ENCODE results near the gene STMN3. TPM values are rescaled to one million over a fixed set of nuclear protein-coding genes. Genes with fewer than 3 reads are reported as not detected.
"Not testable (repeated sequence)": the region's sequence is repeated elsewhere in the genome, so short reads cannot be mapped to it uniquely, and the experiment has no call there.

The STMN3 gene
- total RNA-seq, 1 experiment from 2014 or later = 2.6 TPM

- no peak for DNase-seq (ENCODE audit: low spot score)
Observed at GRCh38 chr20:63617092-63617875, 35.9 kb downstream of the STMN3 start.

DNA sequence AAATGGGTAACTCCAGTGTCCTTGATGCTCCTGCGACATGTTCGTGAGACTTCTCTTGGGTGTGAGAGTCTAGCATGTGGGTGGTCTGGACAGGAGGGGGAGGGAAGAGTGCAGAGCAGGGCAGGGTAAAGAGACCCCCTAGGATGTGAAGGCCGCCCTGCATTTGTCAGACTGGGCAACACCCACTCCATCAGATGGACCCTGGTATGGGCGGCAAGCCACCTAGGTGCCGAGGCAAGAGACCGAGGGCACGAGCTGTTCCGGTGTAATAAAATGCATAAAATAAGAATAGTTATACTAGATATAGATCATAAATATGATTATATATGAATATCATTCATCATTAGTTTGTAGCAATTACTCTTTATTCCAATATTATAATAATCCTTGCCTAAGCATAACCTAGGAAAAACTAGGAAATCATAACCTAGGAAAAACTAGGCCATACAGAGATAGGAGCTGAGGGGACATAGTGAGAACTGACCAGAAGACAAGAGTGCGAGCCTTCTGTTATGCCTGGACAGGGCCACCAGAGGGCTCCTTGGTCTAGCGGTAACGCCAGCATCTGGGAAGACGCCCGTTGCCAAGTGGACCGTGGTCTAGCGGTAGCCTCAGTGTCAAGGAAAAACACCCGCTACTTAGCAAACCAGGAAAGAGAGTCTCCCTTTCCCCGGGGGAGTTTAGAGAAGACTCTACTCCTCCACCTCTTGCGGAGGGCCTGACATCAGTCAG is 39.2 kb downstream of the STMN3 start:
- DNase-seq (ENCODE audit: low spot score) = not testable (repeated sequence)

DNA sequence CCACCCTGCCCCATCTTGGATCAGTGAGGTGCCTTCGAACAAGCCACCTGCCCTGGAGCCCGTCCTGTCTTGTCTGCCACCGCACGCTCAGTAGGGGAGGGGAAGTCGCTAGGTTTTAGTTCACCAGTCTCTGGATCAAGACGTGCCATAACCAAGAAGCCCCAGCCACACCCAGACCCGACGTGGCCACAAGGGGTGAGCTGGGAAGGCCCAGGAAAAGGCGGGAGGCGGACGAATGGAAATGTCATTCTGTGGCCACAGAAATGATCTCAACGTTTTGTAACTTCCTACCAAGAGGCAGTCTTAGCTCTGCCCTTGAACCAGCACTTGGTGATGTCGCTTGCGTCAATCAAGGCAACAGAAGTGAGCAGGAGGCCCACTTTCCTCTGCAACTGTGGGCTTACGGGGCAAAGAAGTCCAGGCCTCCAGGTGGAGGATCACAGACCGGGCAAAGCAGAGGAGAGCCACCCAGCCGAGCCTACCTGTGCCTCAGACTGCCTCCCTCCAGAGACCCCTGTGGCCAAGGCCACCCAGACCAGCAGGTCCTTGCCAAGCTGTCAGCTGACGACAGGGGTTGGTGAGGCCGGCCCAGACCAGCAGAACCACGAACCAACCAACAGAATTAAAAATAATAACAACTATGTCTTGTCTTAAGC is 40.8 kb downstream of the STMN3 start:
- peak; percentile 46 for DNase-seq (ENCODE audit: low spot score)

DNA sequence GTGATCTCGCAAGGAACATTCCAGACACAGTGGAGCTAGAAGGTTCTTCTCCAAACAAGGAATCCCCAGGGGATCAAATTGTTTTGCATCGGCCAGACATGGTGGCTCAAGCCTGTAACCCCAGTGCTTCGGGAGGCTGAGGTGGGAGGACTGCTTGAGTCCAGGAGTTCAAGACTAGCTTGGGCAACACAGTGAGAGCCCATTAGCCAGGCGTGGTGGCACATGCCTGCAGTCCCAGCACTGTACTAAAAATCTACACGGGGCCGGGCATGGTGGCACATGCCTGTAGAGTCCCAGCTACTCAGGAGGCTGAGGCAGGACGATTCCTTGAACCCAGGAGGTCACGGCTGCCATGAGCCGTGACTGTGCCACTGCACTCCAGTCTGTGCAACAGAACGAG is 41.6 kb downstream of the STMN3 start:
- DNase-seq (ENCODE audit: low spot score) = no peak

DNA sequence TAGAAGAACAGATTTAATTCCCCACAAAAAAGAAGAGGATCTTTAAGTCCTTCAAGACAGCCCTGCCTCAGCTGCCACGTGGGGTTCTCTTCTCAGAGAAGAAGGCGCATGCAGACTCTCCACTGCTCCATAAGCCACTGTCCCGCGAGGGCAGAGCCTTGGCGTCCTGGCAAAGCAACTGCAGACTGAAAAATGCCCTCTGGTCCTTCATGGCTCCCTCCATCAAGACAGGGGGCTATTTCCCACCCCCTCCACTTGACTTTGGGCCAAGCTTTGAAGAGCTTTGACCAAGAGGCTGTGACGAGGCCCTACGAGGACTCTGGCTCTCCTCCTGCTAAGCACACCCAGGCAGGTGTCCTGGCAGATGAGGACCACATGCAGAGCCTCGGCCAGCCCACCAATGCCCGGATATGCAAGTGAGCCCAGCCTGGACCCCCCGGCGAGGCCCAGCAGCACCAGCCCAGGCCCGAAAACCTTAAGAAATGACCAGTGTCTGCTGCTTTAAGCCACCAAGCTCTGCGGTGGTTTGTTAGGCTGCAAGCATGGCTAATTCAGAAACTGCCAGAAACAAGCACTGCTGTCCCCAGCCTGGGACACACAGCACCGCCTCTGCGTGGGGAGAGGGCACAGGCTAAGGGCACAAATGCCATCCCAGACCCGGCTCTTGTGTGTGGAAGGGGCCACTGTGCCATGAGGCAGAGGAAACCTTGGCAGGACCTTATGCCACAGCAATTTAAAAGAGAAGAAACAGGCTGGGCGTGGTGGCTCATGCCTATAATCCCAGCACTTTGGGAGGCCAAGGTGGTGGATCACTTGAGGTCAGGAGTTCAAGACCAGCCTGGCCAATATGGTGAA is 42.4 kb downstream of the STMN3 start:
- no peak for DNase-seq (ENCODE audit: low spot score)

DNA sequence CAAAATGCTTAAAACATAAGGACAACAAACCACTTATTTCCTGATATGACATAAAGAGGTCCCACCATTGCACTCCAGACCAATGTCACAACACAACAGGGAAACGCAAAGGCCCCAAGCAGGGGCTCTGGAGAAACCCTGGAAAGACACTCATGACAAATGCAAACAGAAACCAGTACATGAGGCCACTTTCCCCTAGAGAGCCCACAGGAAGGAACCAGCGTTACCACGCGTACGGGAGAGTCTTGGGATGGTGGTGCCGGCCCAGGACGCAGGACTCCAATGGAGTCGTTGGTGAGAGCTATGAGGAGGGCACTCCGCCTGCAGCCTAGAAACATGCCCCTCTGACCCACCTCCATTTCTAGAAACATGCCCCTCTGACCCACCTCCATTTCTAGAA is 46.5 kb downstream of the STMN3 start:
- no peak for DNase-seq (ENCODE audit: low spot score)

DNA sequence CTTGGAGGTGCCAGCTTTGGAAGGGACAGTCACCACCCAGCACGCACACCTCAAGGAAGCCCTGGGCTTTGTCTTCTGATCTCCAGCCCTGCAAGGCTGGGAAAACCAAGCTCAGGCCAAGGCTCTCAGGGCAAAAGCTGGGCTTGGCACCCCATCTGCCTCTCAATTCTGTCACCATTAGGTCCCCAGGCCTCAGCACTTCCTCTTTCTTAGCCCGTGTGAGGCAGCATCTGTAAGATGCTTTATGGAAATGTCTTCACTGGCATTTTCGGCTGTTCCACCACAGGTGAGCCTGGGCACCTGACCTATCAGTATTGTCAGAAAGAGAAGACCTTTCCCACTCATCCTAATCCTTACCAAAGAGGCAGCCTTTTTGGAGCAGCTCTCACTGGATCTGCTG is 50.9 kb downstream of the STMN3 start:
- DNase-seq (ENCODE audit: low spot score) = no peak

DNA sequence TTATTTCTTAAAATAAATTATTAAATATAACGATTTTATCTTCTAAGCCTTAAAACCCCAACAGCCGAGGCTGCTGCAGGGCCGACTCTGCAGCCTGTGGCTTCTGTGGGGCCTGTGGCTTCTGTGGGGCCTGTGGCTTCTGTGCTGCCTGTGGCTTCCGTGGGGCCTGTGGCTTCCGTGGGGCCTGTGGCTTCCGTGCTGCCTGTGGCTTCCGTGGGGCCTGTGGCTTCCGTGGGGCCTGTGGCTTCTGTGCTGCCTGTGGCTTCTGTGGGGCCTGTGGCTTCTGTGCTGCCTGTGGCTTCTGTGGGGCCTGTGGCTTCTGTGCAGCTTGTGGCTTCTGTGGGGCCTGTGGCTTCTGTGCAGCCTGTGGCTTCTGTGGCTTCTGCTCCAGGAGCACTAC is 51.5 kb downstream of the STMN3 start:
- DNase-seq (ENCODE audit: low spot score) = not testable (repeated sequence)

- no peak for DNase-seq (ENCODE audit: low spot score)
Observed at GRCh38 chr20:63599396-63600050, 53.7 kb downstream of the STMN3 start.

DNA sequence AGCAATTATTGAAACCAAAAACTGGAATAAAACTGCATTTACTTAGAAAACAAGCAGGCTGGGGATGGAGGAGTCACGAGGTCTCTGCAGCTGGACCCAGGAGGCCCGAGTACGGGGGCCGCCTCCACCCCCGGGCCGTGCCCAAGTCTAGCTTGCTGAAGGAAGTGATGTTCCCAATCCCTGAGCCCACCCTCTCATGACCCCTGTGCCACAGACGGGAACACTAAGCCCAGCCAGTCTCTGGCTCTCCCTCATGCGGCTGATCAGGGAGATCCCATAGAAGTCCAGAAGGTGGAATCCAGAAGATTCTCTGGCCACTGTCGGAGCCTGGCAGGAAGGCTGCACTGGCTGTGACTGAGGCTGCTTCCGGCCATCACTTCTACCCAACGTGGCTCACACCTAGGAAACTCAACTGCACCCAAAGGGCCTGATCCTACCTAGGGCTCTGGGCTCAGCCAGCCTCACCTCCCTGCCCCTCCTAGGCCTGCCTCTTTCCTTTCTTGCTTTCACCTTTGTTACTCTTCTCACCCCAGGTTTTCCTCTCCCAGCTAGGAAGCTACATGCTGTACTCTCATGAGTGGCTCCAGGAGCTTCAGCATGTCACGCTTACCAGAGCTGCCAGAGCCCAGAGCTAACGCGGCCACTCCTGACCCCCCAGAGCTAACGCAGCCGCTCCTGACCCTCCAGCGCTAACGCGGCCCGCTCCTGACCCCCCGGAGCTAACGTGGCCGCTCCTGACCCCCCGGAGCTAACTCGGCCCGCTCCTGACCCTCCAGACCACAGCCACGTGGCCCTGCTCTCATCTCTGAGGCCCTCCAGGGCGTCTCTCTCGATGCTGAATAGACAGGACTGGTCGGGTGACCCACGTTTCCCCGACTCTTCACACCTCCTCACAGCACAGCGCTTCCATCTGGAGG is 54.5 kb downstream of the STMN3 start:
- no peak for DNase-seq (ENCODE audit: low spot score)

DNA sequence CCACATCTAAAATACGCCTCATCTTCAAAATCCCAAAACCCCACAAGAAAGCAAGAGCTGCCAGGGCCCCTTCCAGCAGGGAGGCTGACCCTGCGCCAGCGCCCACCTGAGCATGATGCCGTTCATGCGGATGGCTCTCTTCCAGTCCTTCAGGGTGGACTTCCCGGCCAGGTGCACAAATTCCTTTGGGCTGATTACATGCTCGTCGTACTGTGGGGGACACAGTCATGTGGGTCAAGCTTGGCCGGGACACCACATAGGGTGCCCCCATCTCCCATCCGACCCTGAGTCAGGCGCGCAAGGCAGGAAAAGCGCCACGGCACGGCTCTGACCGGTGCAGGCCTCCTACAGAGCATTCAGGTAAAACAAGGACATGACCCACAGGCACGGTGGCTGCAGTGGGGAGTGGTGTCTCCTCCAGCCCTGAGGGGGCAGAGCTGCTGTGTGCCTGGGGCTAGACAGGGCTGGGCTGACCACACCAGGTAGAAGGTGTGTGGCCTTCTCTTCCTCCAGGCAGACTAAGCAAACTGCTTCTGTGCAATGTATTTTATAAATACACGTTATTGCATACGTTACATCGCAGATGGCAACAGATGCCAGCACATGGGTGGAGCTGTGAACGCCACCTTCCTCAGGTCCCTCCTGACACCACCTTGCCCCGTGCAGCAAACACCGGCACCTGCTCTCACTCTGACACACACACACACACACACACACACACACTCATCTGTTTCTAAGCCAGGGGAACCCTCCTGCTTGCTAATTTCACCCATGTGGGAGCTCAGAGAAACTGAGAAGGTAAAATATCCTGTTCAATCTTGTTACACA is 55.4 kb downstream of the STMN3 start:
- no peak for DNase-seq (ENCODE audit: low spot score)

DNA sequence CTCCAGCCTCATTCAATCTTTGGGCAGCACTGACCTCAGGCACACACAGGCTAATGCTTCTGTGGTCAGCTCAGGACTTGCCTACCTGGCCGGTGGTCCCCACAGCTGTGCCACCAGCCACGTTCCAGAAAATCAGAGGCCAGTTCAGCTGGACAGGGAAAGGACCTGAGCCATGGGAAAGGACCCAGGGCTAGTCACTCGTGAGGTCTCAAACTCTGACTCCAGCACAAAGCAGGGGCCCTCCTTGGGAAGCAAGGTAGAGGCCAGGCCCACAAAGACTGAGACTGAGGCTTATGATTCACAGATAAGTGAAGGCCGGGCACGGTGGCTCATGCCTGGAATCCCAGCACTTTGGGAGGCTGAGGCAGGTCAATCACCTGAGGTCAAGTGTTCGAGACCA is 56.8 kb downstream of the STMN3 start:
- no peak for DNase-seq (ENCODE audit: low spot score)

GRCh38 chr20:63595416-63596127 is 57.7 kb downstream of the STMN3 start:
- DNase-seq (ENCODE audit: low spot score) = no peak

DNA sequence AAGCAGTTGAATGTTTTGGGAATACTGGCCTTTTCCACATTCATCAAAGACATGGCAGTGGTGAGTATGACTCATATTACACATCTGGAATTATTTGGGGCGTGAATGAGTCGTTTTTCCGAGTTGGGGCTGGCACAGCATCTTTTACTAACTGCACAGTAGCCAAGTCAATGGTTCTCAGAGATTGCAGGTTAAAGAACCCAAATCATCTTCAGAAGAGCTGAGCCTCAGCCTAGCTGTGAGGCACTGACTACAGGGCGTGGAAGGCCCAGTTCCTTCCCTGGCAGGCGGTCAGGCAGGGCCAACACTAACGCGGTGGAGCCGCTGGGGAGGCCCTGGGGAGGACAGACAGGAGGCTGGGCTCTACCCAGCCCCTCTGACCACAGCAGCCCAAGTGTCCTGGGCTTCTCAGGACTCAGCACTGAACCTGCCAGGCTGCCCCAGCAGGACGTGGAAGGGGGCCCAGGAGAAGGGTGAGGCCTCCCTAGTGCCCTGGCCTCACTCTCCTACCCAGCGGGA is 59.1 kb downstream of the STMN3 start:
- peak; percentile 47 for DNase-seq (ENCODE audit: low spot score)

GRCh38 chr20:63592661-63593060 is 60.6 kb downstream of the STMN3 start:
- no peak for DNase-seq (ENCODE audit: low spot score)

DNA sequence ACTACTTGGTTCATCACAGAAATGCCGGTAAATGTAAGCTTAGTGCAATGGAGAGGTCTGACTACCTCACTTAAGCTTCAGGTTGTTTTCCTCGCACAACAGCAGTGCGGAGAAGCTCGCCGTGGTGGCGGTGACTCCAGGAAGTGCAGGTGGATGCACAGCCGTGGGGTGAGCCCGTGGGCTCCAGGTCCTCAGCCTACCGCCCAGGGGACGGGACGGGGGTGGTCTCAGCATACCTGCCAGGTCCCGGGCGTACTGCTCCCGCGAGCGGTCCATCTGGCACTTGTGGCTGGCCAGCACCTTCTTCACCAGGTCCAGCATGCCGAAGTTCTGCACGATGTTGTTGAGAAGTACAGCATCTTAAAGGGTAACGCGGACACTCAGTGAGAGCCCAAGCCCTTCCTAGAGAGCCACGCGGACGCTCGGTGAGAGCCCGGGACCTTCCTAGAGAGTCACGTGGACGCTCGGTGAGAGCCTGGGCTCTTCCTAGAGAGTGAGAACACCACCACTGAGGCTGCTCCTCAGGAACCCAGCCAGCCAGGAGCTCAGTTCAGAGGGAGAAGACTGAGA is 61.4 kb downstream of the STMN3 start:
- DNase-seq (ENCODE audit: low spot score) = no peak

GRCh38 chr20:63591147-63591533 is 62.1 kb downstream of the STMN3 start:
- no peak for DNase-seq (ENCODE audit: low spot score)

Data from A172 (cell line).